Common myeloid progenitor, CD34-positive (primary cell): ENCODE data around the gene CDKN2B-AS1.

ENCODE experiments used
- CTCF ChIA-PET: fragments of 350-600 bp; sonication (Branson Sonifier 250); formaldehyde crosslinking; loops from one replicate; lab custom pipeline; 2021; ENCODE audit warnings: antibody characterized with exemption; lab: Charles Lee
- POLR2A ChIA-PET: fragments of 350-600 bp; sonication (Branson Sonifier 250); formaldehyde crosslinking; loops from one replicate; lab custom pipeline; 2021; ENCODE audit warnings: antibody characterized with exemption; lab: Charles Lee
- DNase-seq, 3 donors: peaks; one replicate each; pipeline versions ENCODE4 v3.0.0 to v3.0.0-alpha.2; 2013
- H3K27ac ChIP-seq, 2 experiments: 1 replicate in 1 of 2; 2 replicates in 1 of 2; pipeline ENCODE4 v1.7.0; 2013; ENCODE audit warnings: inconsistent platforms in 2 of 2, low read length in 2 of 2, mild to moderate bottlenecking in 2 of 2, low read depth in 1 of 2, moderate library complexity in 1 of 2; ENCODE audit not compliant: severe bottlenecking in 2 of 2, insufficient read depth in 1 of 2, poor library complexity in 1 of 2
- H3K27me3 ChIP-seq, 5 experiments: replicated peaks in 2 of 5; 1 replicate in 3 of 5; 2 replicates in 2 of 5; pipeline versions ENCODE4 v1.6.1 to v1.7.0; 2013; ENCODE audit warnings: low read length in 4 of 5, mild to moderate bottlenecking in 2 of 5, moderate library complexity in 2 of 5, inconsistent platforms in 1 of 5; ENCODE audit not compliant: insufficient read depth in 5 of 5, control insufficient read depth in 4 of 5
- H3K36me3 ChIP-seq, 4 experiments: 1 replicate in 2 of 4; 2 replicates in 2 of 4; pipeline versions ENCODE4 v1.6.1 to v1.7.0; 2013; ENCODE audit warnings: low read length in 3 of 4, control low read depth in 1 of 4, mild to moderate bottlenecking in 1 of 4; ENCODE audit not compliant: control insufficient read depth in 4 of 4, insufficient read depth in 4 of 4
- H3K4me1 ChIP-seq, 4 experiments: 1 replicate in 3 of 4; 2 replicates in 1 of 4; pipeline versions ENCODE4 v1.6.1 to v1.7.1; 2013; ENCODE audit warnings: low read length in 3 of 4, mild to moderate bottlenecking in 3 of 4, control low read depth in 1 of 4, inconsistent platforms in 1 of 4, moderate library complexity in 1 of 4; ENCODE audit not compliant: control insufficient read depth in 4 of 4, insufficient read depth in 4 of 4; ENCODE audit errors: control extremely low read depth in 1 of 4
- H3K4me3 ChIP-seq, 7 experiments: 1 replicate in 4 of 7; 2 replicates in 3 of 7; pipeline versions ENCODE4 v1.5.1 to v1.7.0; 2013; ENCODE audit warnings: mild to moderate bottlenecking in 7 of 7, low read length in 6 of 7, moderate library complexity in 6 of 7, inconsistent platforms in 2 of 7, low read depth in 2 of 7, control low read depth in 1 of 7; ENCODE audit not compliant: insufficient read depth in 4 of 7, control insufficient read depth in 1 of 7; ENCODE audit errors: extremely low read depth in 1 of 7
- H3K9me3 ChIP-seq, 5 experiments: 1 replicate in 4 of 5; 2 replicates in 1 of 5; pipeline versions ENCODE4 v1.6.1 to v1.7.1; 2013; ENCODE audit warnings: low read length in 4 of 5, mild to moderate bottlenecking in 2 of 5, inconsistent platforms in 1 of 5, low read depth in 1 of 5, moderate library complexity in 1 of 5; ENCODE audit not compliant: control insufficient read depth in 4 of 5, insufficient read depth in 2 of 5; ENCODE audit errors: control extremely low read depth in 1 of 5
- WGBS: methylation state at CpG from one replicate; pipeline ENCODE4 v1.1.5; 2013; ENCODE audit not compliant: insufficient coverage; 5-methylcytosine and 5-hydroxymethylcytosine counted together

Gene CDKN2B-AS1

GRCh38 chr9:22148876-22149637 is 154.5 kb downstream of the CDKN2B-AS1 start:
- CTCF ChIA-PET: interaction anchor here (0.6 kb wide), 1 partner anchor 354 kb away, joined by 3 read pairs; no protein-coding TSS in a partner anchor
- no peak for DNase-seq
- Histone ChIP-seq H3K4me3 (no peak overlapping the region), H3K4me1 (no peaks in the 10 kb centered on the region), H3K27ac (no peak overlapping the region), H3K27me3 (peaks cover 3 to 34% (median 10%) of the 10 kb centered on the region in 5 experiments), H3K9me3 (no peaks in the 10 kb centered on the region), H3K36me3 (no peaks in the 10 kb centered on the region)
- POLR2A ChIA-PET: no interaction called here

- Histone ChIP-seq H3K4me3 (no peak overlapping the region), H3K9me3 (no peaks in the 10 kb centered on the region), H3K4me1 (peaks cover 0 to 12% (median 3%) of the 10 kb centered on the region in 4 experiments), H3K36me3 (no peaks in the 10 kb centered on the region), H3K27ac (no peak overlapping the region), H3K27me3 (peaks cover 0 to 9% (median 2%) of the 10 kb centered on the region in 5 experiments)
- 96% methylated on average over 4 of the region's 10 CpGs for WGBS
- POLR2A ChIA-PET: no interaction called here
- DNase-seq: no peak
- CTCF ChIA-PET: no interaction called here
Observed at GRCh38 chr9:22154064-22154463, 159.5 kb downstream of the CDKN2B-AS1 start.

- Histone ChIP-seq H3K36me3 (no peaks in the 10 kb centered on the region), H3K27ac (no peak overlapping the region), H3K27me3 (peaks cover 0 to 6% (median 0%) of the 10 kb centered on the region in 5 experiments), H3K4me3 (no peak overlapping the region), H3K9me3 (no peaks in the 10 kb centered on the region), H3K4me1 (peaks cover 0 to 26% (median 4%) of the 10 kb centered on the region in 4 experiments)
- POLR2A ChIA-PET: interaction anchor here (0.6 kb wide), 1 partner anchor 41 kb away, joined by 3 read pairs; no protein-coding TSS in a partner anchor
- no peak for DNase-seq
- CTCF ChIA-PET: no interaction called here
- WGBS: 100% methylated on average over 1 of the region's 6 CpGs
Observed at GRCh38 chr9:22156586-22156985, 162.0 kb downstream of the CDKN2B-AS1 start.

GRCh38 chr9:22157276-22157675 is 162.7 kb downstream of the CDKN2B-AS1 start:
- CTCF ChIA-PET: no interaction called here

GRCh38 chr9:22157828-22158227 is 163.2 kb downstream of the CDKN2B-AS1 start:
- H3K4me1 ChIP-seq: peaks cover 0 to 26% (median 4%) of the 10 kb centered on the region in 4 experiments
- no peak overlapping the region for H3K27ac ChIP-seq
- H3K36me3 ChIP-seq: no peaks in the 10 kb centered on the region
- no peak overlapping the region for H3K4me3 ChIP-seq
- H3K9me3 ChIP-seq: no peaks in the 10 kb centered on the region
- ChIA-PET POLR2A (no interaction called here), CTCF (no interaction called here)
- peaks cover 0 to 6% (median 0%) of the 10 kb centered on the region in 5 experiments for H3K27me3 ChIP-seq
- 63% methylated on average over 2 of the region's 4 CpGs for WGBS
- DNase-seq: no peak

More at GRCh38 chr9:22157276-22157675, 162.7 kb downstream of the CDKN2B-AS1 start:
- H3K4me3 ChIP-seq: no peak overlapping the region
- DNase-seq: no peak
- H3K27ac ChIP-seq: no peak overlapping the region
- H3K4me1 ChIP-seq: peaks cover 0 to 26% (median 4%) of the 10 kb centered on the region in 4 experiments
- peaks cover 0 to 6% (median 0%) of the 10 kb centered on the region in 5 experiments for H3K27me3 ChIP-seq
- POLR2A ChIA-PET: no interaction called here
- H3K36me3 ChIP-seq: no peaks in the 10 kb centered on the region
- H3K9me3 ChIP-seq: no peaks in the 10 kb centered on the region

GRCh38 chr9:22158271-22158670 is 163.7 kb downstream of the CDKN2B-AS1 start:
- no peak overlapping the region for H3K27ac ChIP-seq
- H3K27me3 ChIP-seq: peaks cover 0 to 6% (median 0%) of the 10 kb centered on the region in 5 experiments
- ChIA-PET POLR2A (no interaction called here), CTCF (no interaction called here)
- H3K9me3 ChIP-seq: no peaks in the 10 kb centered on the region
- no peak for DNase-seq
- no peak overlapping the region for H3K4me3 ChIP-seq
- H3K4me1 ChIP-seq: peaks cover 0 to 26% (median 4%) of the 10 kb centered on the region in 4 experiments
- no peaks in the 10 kb centered on the region for H3K36me3 ChIP-seq

- H3K36me3 ChIP-seq: no peaks in the 10 kb centered on the region
- no peak overlapping the region for H3K27ac ChIP-seq
- DNase-seq: peak; percentile 9 to 54 (median 48)
- peaks cover 0 to 6% (median 0%) of the 10 kb centered on the region in 5 experiments for H3K27me3 ChIP-seq
- no peak overlapping the region for H3K4me3 ChIP-seq
- WGBS: 0% methylated on average over 1 of the region's 3 CpGs
- ChIA-PET CTCF (no interaction called here), POLR2A (no interaction called here)
- peaks cover 0 to 26% (median 4%) of the 10 kb centered on the region in 4 experiments for H3K4me1 ChIP-seq
- no peaks in the 10 kb centered on the region for H3K9me3 ChIP-seq
Observed at GRCh38 chr9:22158927-22159346, 164.3 kb downstream of the CDKN2B-AS1 start.
